HEK293T (cell line): ENCODE measurements around the gene MRPS35.

ENCODE experiments used
- ARNT ChIP-seq: fragments of 450-650 bp; IDR thresholded peaks from 2 replicates; pipeline ENCODE4 v1.6.1; 2017; ENCODE audit warnings: mild to moderate bottlenecking
- FOXK2 ChIP-seq: fragments of 450-650 bp; IDR thresholded peaks from 2 replicates; pipeline ENCODE4 v1.6.1; 2016; ENCODE audit warnings: mild to moderate bottlenecking
- L3MBTL2 ChIP-seq: fragments of 450-650 bp; conservative IDR thresholded peaks from 2 replicates; pipeline ENCODE4 v1.6.1; 2016; ENCODE audit warnings: mild to moderate bottlenecking
- SP1 ChIP-seq: fragments of 450-650 bp; IDR thresholded peaks from 2 replicates; pipeline ENCODE4 v1.6.1; 2017
- SUZ12 ChIP-seq: fragments of 450-650 bp; IDR thresholded peaks from 2 replicates; pipeline ENCODE4 v1.6.1; 2016; ENCODE audit warnings: mild to moderate bottlenecking
- ZNF384 ChIP-seq: fragments of 450-650 bp; IDR thresholded peaks from 2 replicates; pipeline ENCODE4 v1.6.1; 2016

GRCh38 chr12:27696293-27696652, 14.4 kb upstream of the MRPS35 start, which contains the start of gene REP15:
- TF ChIP-seq ZNF384, result no peak
- TF ChIP-seq ARNT, result no peak
- TF ChIP-seq SP1, result no peak
- TF ChIP-seq L3MBTL2, result no peak
- no peak for TF ChIP-seq FOXK2
- TF ChIP-seq SUZ12, result no peak
